HFF-Myc (cell line): ENCODE measurements around the gene SCARB1.

Source experiments
- DNase-seq: peaks from one replicate; pipeline ENCODE4 v3.0.0-alpha.2; 2011; ENCODE audit warnings: low read depth; ENCODE audit errors: extremely low read depth
- H3K4me3 ChIP-seq: replicated peaks from 2 replicates; pipeline ENCODE4 v1.5.1; 2011; ENCODE audit warnings: low read depth, mild to moderate bottlenecking, control low read depth, low read length
- TF ChIP-seq, protein P1 (sequence below): IDR thresholded peaks from 2 replicates; pipeline ENCODE4 v1.5.1; 2012; ENCODE audit warnings: mild to moderate bottlenecking, low read depth, low read length, control low read depth; ENCODE audit errors: missing control alignments

Gene SCARB1

DNA sequence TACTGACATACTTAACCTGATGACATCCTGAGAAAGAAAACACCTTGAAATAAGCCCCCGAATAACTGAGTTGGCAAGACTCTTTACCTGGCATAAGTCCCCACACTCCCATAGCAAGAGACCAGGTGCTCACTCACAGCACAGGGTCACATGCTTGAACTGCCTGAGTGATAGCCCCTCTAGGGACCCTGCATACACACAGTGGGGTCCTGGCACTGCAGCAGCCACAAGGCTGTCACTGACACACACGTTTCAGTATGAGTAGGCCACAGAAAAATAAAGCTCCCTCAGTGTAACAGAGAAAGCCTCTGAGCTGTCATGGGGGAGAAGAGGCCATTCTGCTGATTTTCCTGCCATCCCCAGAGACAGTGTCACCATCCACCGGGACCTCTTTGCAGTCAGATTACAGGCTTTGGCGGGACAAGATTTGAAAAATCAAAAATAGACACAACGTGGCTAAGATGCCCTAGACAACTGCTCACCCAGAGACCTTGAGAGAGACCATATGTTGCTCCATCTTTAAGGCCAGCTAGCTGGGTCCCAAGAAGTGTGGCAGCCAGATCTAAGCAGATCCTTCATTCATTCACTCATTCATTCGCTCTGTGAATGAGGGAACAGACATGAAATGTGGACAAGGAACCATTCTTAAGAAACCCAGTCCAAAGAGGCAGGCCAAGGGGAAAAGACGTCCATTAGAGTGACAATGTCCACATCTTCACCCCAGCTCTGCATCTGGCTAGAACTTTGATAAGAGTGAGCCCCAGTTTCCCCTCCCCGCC, 1.6 kb downstream of the SCARB1 start:
- TF ChIP-seq, protein P1, sequence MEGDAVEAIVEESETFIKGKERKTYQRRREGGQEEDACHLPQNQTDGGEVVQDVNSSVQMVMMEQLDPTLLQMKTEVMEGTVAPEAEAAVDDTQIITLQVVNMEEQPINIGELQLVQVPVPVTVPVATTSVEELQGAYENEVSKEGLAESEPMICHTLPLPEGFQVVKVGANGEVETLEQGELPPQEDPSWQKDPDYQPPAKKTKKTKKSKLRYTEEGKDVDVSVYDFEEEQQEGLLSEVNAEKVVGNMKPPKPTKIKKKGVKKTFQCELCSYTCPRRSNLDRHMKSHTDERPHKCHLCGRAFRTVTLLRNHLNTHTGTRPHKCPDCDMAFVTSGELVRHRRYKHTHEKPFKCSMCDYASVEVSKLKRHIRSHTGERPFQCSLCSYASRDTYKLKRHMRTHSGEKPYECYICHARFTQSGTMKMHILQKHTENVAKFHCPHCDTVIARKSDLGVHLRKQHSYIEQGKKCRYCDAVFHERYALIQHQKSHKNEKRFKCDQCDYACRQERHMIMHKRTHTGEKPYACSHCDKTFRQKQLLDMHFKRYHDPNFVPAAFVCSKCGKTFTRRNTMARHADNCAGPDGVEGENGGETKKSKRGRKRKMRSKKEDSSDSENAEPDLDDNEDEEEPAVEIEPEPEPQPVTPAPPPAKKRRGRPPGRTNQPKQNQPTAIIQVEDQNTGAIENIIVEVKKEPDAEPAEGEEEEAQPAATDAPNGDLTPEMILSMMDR, result no peak
- DNase-seq, result no peak
- peak overlapping the region; percentile 72 for H3K4me3 ChIP-seq

DNA sequence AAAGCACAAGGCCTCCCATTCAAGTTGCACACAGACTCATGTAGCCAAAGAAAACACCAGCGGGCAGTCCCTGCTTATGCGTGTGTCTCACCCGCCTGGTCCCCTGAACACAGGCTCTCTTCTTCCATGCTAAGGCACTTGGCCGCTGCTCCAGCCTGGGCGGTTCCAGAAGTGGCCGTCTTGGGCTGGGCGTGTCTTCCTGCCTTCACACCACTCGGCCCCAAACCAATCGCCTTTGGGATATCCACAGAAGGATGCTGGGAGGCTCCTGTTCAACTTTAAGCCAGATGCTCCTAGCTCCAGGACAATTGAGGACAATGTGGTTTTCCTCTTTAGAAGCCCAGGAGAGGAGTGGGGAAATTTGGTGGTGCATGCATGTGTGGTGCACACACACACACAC, 2.2 kb downstream of the SCARB1 start:
- peak overlapping the region; percentile 72 for H3K4me3 ChIP-seq
- peak; percentile 39 for DNase-seq
- TF ChIP-seq, protein P1, result no peak

DNA sequence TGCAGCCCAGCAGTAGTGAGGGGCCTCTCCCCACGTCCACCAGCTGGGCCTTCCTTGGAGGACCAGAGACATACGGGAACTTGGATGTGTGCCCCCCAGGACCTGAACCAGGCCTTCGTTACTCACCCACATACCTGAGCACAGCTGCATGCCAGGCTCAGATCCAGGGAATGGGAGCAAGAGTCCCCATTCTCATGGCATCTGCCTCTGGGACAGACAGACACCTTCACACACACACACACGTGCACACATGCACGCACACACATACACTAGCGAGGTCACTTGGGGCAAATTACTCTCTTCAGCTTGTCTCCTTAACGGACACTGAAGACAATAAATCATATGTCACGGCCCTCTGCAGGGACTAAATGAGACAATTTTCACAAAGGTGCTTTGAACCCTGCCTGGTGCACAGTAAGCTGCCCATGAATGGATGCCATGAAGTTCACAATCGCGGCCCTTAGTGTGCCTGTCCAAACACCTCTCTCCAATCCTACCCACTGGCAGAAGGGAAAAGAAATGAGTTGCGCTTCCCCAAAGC, 5.7 kb downstream of the SCARB1 start:
- TF ChIP-seq, protein P1, result no peak
- no peak overlapping the region for H3K4me3 ChIP-seq
- DNase-seq, result no peak

DNA sequence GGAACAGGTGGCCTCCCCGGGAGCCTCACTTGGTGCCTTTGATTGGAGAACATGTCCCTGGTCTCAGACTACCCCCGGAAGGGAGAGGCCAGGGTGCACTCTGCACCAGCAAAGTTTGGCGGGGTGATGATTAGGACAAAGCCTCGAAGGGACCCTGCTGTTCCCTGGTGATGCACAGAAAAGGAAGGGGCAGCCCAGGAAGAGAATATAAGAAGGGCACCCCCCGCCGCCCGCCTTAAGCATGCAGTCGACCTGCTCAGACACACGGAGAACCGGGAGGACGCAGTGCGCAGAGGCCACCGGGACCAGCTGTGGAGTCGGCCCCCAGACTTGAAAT, 6.9 kb downstream of the SCARB1 start:
- no peak overlapping the region for H3K4me3 ChIP-seq
- TF ChIP-seq, protein P1, result no peak
- no peak for DNase-seq

DNA sequence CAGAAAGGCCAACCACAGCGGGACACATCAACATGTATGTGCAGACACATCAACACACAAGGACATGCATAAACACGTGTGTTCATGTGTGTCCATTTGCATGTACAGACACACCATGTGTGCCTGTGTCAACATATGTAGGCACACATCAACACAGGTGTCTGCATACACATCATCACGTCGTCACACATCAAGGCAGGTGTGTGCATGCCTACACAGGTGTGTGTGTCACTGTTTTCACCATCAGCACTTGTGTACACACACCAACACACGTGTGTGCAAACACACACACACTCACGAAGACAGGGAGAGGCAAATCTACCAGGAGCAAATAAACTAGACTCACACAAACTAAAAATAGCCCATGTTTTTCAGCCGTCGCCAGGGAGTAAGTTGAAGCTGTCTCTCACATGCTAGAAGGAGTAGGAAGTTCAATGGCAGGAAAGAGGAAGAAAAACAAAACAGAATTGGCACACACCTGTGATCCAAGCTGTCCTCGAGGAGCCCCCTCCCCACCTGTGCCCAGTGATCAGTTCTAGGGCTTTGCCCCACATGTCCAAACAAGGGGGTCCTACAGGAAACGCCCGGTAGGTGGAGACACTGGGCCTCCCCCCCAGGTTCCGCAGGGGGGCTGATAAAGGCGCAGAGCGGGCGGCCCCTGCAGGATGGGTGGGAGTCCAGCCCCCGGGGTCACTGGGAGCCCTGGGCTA, 7.4 kb downstream of the SCARB1 start:
- TF ChIP-seq, protein P1, result peak; percentile 20
- H3K4me3 ChIP-seq, result no peak overlapping the region
- DNase-seq, result no peak

DNA sequence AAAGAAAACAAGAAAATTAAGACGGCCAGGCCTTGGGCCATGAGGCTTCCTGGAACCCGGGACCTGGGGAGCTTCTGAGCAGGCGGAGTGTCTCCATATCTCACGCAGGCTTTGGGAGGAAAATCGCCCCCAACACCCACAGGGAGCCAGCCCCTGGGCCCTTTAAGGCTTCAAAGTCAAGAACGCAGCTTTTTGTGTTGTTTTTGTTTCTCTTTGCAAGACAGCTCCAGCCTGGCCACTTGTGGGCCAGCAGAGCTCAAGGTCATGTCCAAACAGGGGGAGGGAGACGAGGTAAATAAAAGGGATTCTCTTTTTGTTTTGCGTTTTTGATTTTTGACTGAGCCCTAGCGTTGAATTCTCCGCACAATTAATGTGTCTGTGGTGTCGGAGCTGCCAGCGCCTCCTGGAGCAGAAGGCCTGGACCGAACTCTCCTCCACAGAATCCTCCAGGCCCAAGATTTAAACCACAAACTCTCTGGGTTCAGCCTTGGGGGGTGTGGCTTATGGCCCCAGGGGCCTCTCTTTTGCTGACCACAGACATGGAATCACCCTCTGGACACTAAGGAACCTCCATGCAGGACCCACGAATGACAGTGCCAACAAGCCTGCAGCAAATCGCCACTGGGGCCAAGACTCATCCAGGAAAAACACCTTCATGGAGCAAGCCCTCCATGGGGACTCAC, 8.2 kb downstream of the SCARB1 start:
- DNase-seq, result no peak
- TF ChIP-seq, protein P1, result no peak
- H3K4me3 ChIP-seq, result no peak overlapping the region
